B cell (primary cell): ENCODE measurements around the gene ZCWPW2. TPM values are rescaled to one million over a fixed set of nuclear protein-coding genes. Genes with fewer than 3 reads are reported as not detected.

Experiments used
- ATAC-seq: fragments of 200-7000 bp; cut with Tn5 transposase; one replicate; pipeline ENCODE4 v1.10.0; 2021; ENCODE audit warnings: low read depth, mild to moderate bottlenecking, moderate number of reproducible peaks, moderate library complexity
- CTCF ChIA-PET: fragments of 350-600 bp; sonication (Branson Sonifier 250); formaldehyde crosslinking; loops from one replicate; lab custom pipeline; 2021; ENCODE audit warnings: antibody characterized with exemption, inconsistent platforms; lab: Charles Lee
- POLR2A ChIA-PET: fragments of 350-600 bp; sonication (Branson Sonifier 250); formaldehyde crosslinking; loops from one replicate; lab custom pipeline; 2021; ENCODE audit warnings: antibody characterized with exemption; lab: Charles Lee
- DNase-seq: peaks from one replicate; pipeline ENCODE4 v3.0.0; 2013
- H2AFZ ChIP-seq: 2 replicates; pipeline ENCODE4 v1.6.1; 2012; ENCODE audit warnings: mild to moderate bottlenecking, low read depth, low read length; ENCODE audit not compliant: insufficient read depth, poor library complexity, severe bottlenecking
- H3K27ac ChIP-seq, 2 donors: 1 replicate in 1 of 2; 2 replicates in 1 of 2; pipeline ENCODE4 v1.5.1; 2012 to 2013; ENCODE audit warnings: low read length in 2 of 2, mild to moderate bottlenecking in 2 of 2, moderate library complexity in 1 of 2
- H3K27me3 ChIP-seq, 4 experiments: fragments of 200-600 bp in 1 of 4; sonication (generic) in 1 of 4; replicated peaks in 1 of 4; 1 replicate in 2 of 4; 2 replicates in 2 of 4; pipeline versions ENCODE4 v1.6.1 to v1.7.0; 2013 to 2016; ENCODE audit warnings: low read length in 3 of 4, mild to moderate bottlenecking in 2 of 4, mixed read lengths in 1 of 4, moderate library complexity in 1 of 4; ENCODE audit not compliant: insufficient read depth in 4 of 4, control insufficient read depth in 3 of 4; ENCODE audit errors: control extremely low read depth in 1 of 4
- H3K36me3 ChIP-seq, 2 experiments: replicated peaks in 1 of 2; 1 replicate in 1 of 2; 2 replicates in 1 of 2; pipeline versions ENCODE4 v1.6.1 to v1.7.1; 2013; ENCODE audit warnings: low read length in 1 of 2; ENCODE audit not compliant: insufficient read depth in 2 of 2, control insufficient read depth in 1 of 2; ENCODE audit errors: control extremely low read depth in 1 of 2, extremely low read depth in 1 of 2
- H3K4me1 ChIP-seq, 2 donors: fragments of 200-600 bp in 1 of 2; sonication (generic) in 1 of 2; 1 replicate in 1 of 2; 2 replicates in 1 of 2; pipeline versions ENCODE4 v1.5.1 to v1.6.1; 2013 to 2017; ENCODE audit warnings: low read length in 2 of 2; ENCODE audit not compliant: control insufficient read depth in 2 of 2, insufficient read depth in 2 of 2
- H3K4me2 ChIP-seq: replicated peaks from 2 replicates; pipeline ENCODE3; 2012; ENCODE audit warnings: mild to moderate bottlenecking, low read depth, low read length; ENCODE audit not compliant: poor library complexity, severe bottlenecking
- H3K4me3 ChIP-seq, 5 experiments: fragments of 200-600 bp in 1 of 5; sonication (generic) in 1 of 5; 1 replicate in 3 of 5; 2 replicates in 2 of 5; pipeline versions ENCODE4 v1.5.1 to v1.7.0; 2011 to 2016; ENCODE audit warnings: low read length in 4 of 5, mild to moderate bottlenecking in 4 of 5, low read depth in 2 of 5, control low read depth in 1 of 5, moderate library complexity in 1 of 5; ENCODE audit not compliant: insufficient read depth in 1 of 5; ENCODE audit errors: control extremely low read depth in 1 of 5, extremely low read depth in 1 of 5
- H3K79me2 ChIP-seq: fragments of 200-600 bp; sonication (generic); one replicate; pipeline ENCODE4 v1.6.0; 2016; ENCODE audit warnings: low read length; ENCODE audit not compliant: control insufficient read depth, insufficient read depth
- H3K9ac ChIP-seq: fragments of 200-600 bp; sonication (generic); 2 replicates; pipeline ENCODE4 v1.6.1; 2017; ENCODE audit warnings: mild to moderate bottlenecking, low read length, moderate library complexity
- H3K9me3 ChIP-seq, 3 donors: one replicate each; pipeline versions ENCODE4 v1.6.1 to v1.7.1; 2013; ENCODE audit warnings: low read length in 2 of 3; ENCODE audit not compliant: control insufficient read depth in 2 of 3, insufficient read depth in 1 of 3; ENCODE audit errors: control extremely low read depth in 1 of 3
- H4K20me1 ChIP-seq: 2 replicates; pipeline ENCODE4 v1.6.0; 2012; ENCODE audit warnings: mild to moderate bottlenecking, low read length; ENCODE audit not compliant: insufficient read depth, control insufficient read depth, poor library complexity, severe bottlenecking
- H3K27ac Mint-ChIP-seq: one replicate; pipeline ENCODE4 v1.8.0; 2021; ENCODE audit warnings: mixed read lengths
- H3K27me3 Mint-ChIP-seq: one replicate; pipeline ENCODE4 v1.8.0; 2021; ENCODE audit warnings: mixed read lengths
- H3K4me1 Mint-ChIP-seq: one replicate; pipeline ENCODE4 v1.8.0; 2021; ENCODE audit warnings: mixed read lengths
- H3K4me3 Mint-ChIP-seq: one replicate; pipeline ENCODE4 v1.8.0; 2021; ENCODE audit warnings: mixed read lengths
- H3K9me3 Mint-ChIP-seq: one replicate; pipeline ENCODE4 v1.8.0; 2022; ENCODE audit warnings: mixed read lengths; ENCODE audit not compliant: insufficient read depth
- CTCF ChIP-seq: fragments of 200-600 bp; IDR thresholded peaks from one replicate; pipeline ENCODE4 v1.8.0; 2022; ENCODE audit warnings: antibody characterized with exemption, mild to moderate bottlenecking
- EZH2 ChIP-seq: IDR thresholded peaks from 2 replicates; pipeline ENCODE4 v1.6.1; 2012; ENCODE audit warnings: borderline replicate concordance, low read depth, mild to moderate bottlenecking, moderate library complexity, low read length; ENCODE audit not compliant: insufficient read depth, poor library complexity, severe bottlenecking
- WGBS: methylation state at CpG from one replicate; pipeline ENCODE4 v1.1.5; 2013; ENCODE audit warnings: missing lambda C conversion rate; ENCODE audit not compliant: insufficient coverage; 5-methylcytosine and 5-hydroxymethylcytosine counted together
- intact Hi-C: fragments of 100-400 bp; cut with micrococcal nuclease; formaldehyde crosslinking; loops from one replicate; pipeline ENCODE4 v1.10.0; 2022
- polyA minus RNA-seq: library from RNA; depleted of rRNA, polyadenylated mRNA; stranded (reverse); fragments of >200 nt; gene quantifications from 2 replicates; pipeline ENCODE4 v1.2.3, GENCODE V29; 2012
- polyA plus RNA-seq: library from polyadenylated mRNA; depleted of rRNA; stranded (reverse); fragments of >200 nt; gene quantifications from 2 replicates; pipeline ENCODE4 v1.2.3, GENCODE V29; 2012
- total RNA-seq, 2 donors: library from RNA; stranded (reverse); fragments of 120-200 nt in 1 of 2; gene quantifications; 1 replicate in 1 of 2; 2 replicates in 1 of 2; pipeline versions ENCODE4 v1.2.3 to v1.2.4, GENCODE V29; 2013 to 2022

The ZCWPW2 gene
- total RNA-seq (not detected in 2 replicates), polyA plus RNA-seq (not detected in 2 replicates), polyA minus RNA-seq (not detected in 2 replicates)
- total RNA-seq (2013), result 0.19 TPM

GRCh38 chr3:28348629-28349468 is at the start of gene ZCWPW2, which contains the start of gene AZI2:
ZCWPW2 (plus strand) TSS chr3:28348721; CDS start chr3:28413069, 64,348 bp downstream.
AZI2 (minus strand) TSS chr3:28348824; CDS start chr3:28340617, 8,207 bp downstream.
- peak within 1 kb of the TSS; percentile 87 for H3K4me2 ChIP-seq
- peak within 1 kb of the TSS; percentile 99 for H3K27ac Mint-ChIP-seq
- H3K4me3 Mint-ChIP-seq, result peak within 1 kb of the TSS; percentile 99
- H4K20me1 ChIP-seq, result no peaks in the 10 kb centered on the region
- POLR2A ChIA-PET, result interaction anchor here (0.9 to 1.5 kb wide), 4 partner anchors 20 to 866 kb away, joined by 3 to 5 read pairs (median 4); partner anchors contain the start of genes CMC1 and SLC4A7
- peaks cover 6% of the 10 kb centered on the region for H3K9me3 Mint-ChIP-seq
- H3K4me1 Mint-ChIP-seq, result peaks cover 39% of the 10 kb centered on the region
- peaks cover 14 to 15% of the 10 kb centered on the region in 2 donors for H3K4me1 ChIP-seq
- ATAC-seq (peak; percentile 88), DNase-seq (peak; percentile 94)
- intact Hi-C loops, result loop anchor here (1.0 to 2.0 kb wide), 4 partner anchors 108 to 992 kb away; partner anchors contain the start of genes CMC1, NEK10 and SLC4A7
- H2AFZ ChIP-seq, result peak within 1 kb of the TSS; percentile 89
- H3K9ac ChIP-seq, result peak within 1 kb of the TSS; percentile 100
- H3K27ac ChIP-seq, result peak within 1 kb of the TSS; percentile 96 to 99
- TF ChIP-seq CTCF, result peak; percentile 34
- no peak for TF ChIP-seq EZH2
- CTCF ChIA-PET, result interaction anchor here (0.9 to 1.9 kb wide), 5 partner anchors 11 to 636 kb away, joined by 3 to 12 read pairs (median 6); partner anchors contain the start of gene EOMES
- WGBS, result under 1% methylated on average over 78 of the region's 83 CpGs
- peaks cover 0 to 3% of the 10 kb centered on the region in 2 experiments for H3K36me3 ChIP-seq
- peaks cover 34% of the 10 kb centered on the region for H3K79me2 ChIP-seq
- H3K9me3 ChIP-seq, result peaks cover 2 to 20% (median 6%) of the 10 kb centered on the region in 3 donors
- no peaks in the 10 kb centered on the region for H3K27me3 ChIP-seq
- H3K27me3 Mint-ChIP-seq, result no peaks in the 10 kb centered on the region
- peak within 1 kb of the TSS; percentile 74 to 100 (median 92) for H3K4me3 ChIP-seq
